ENCODE data around the gene KBTBD12.

Gene KBTBD12

GRCh38 chr3:127988770-127989557, 73.9 kb downstream of the KBTBD12 start:
- H3K4me3 ChIP-seq (ENCODE audit: low read length), result no peak overlapping the region
- no peak for DNase-seq (ENCODE audit: low read depth)
- TF ChIP-seq CTCF (IDR thresholded peaks at IDR 0.05; ENCODE audit: insufficient read depth, low read depth, low read length, missing control alignments), result no peak

GRCh38 chr3:127990051-127990450, 75.0 kb downstream of the KBTBD12 start:
- H3K4me3 ChIP-seq (ENCODE audit: low read length), result no peak overlapping the region
- no peak for TF ChIP-seq CTCF (IDR thresholded peaks at IDR 0.05; ENCODE audit: insufficient read depth, low read depth, low read length, missing control alignments)
- DNase-seq (ENCODE audit: low read depth), result no peak

GRCh38 chr3:127990461-127990860, 75.4 kb downstream of the KBTBD12 start:
- no peak overlapping the region for H3K4me3 ChIP-seq (ENCODE audit: low read length)
- no peak for DNase-seq (ENCODE audit: low read depth)
- TF ChIP-seq CTCF (IDR thresholded peaks at IDR 0.05; ENCODE audit: insufficient read depth, low read depth, low read length, missing control alignments), result no peak

GRCh38 chr3:127991251-127991650, 76.2 kb downstream of the KBTBD12 start:
- TF ChIP-seq CTCF (IDR thresholded peaks at IDR 0.05; ENCODE audit: insufficient read depth, low read depth, low read length, missing control alignments), result no peak
- no peak for DNase-seq (ENCODE audit: low read depth)

GRCh38 chr3:127991681-127992080, 76.6 kb downstream of the KBTBD12 start:
- DNase-seq (ENCODE audit: low read depth), result no peak
- no peak for TF ChIP-seq CTCF (IDR thresholded peaks at IDR 0.05; ENCODE audit: insufficient read depth, low read depth, low read length, missing control alignments)
- H3K4me3 ChIP-seq (ENCODE audit: low read length), result no peak overlapping the region

More at GRCh38 chr3:127991251-127991650, 76.2 kb downstream of the KBTBD12 start:
- H3K4me3 ChIP-seq (ENCODE audit: low read length), result no peak overlapping the region

GRCh38 chr3:127992127-127992526, 77.1 kb downstream of the KBTBD12 start:
- no peak for TF ChIP-seq CTCF (IDR thresholded peaks at IDR 0.05; ENCODE audit: insufficient read depth, low read depth, low read length, missing control alignments)
- no peak overlapping the region for H3K4me3 ChIP-seq (ENCODE audit: low read length)
- DNase-seq (ENCODE audit: low read depth), result no peak

GRCh38 chr3:127994011-127994410, 79.0 kb downstream of the KBTBD12 start:
- no peak for TF ChIP-seq CTCF (IDR thresholded peaks at IDR 0.05; ENCODE audit: insufficient read depth, low read depth, low read length, missing control alignments)
- no peak for DNase-seq (ENCODE audit: low read depth)
- no peak overlapping the region for H3K4me3 ChIP-seq (ENCODE audit: low read length)

Measured in epithelial cell of esophagus (primary cell).